Naive thymus-derived CD4-positive, alpha-beta T cell (primary cell): Measurements from ENCODE around the gene EHMT1. TPM values are rescaled to one million over a fixed set of nuclear protein-coding genes. Genes with fewer than 3 reads are reported as not detected.
A peak's percentile ranks its signal among the peaks of the same experiment; 100 is the strongest.

Experiments used
- ATAC-seq: fragments of 150-1000 bp; cut with Tn5 transposase; 2 replicates; pipeline ENCODE4 v1.10.0; 2021; ENCODE audit warnings: mild to moderate bottlenecking, moderate library complexity
- CTCF ChIA-PET: fragments of 350-600 bp; sonication (Branson Sonifier 250); formaldehyde crosslinking; loops from one replicate; lab custom pipeline; 2021; ENCODE audit warnings: antibody characterized with exemption; lab: Charles Lee
- POLR2A ChIA-PET: fragments of 350-600 bp; sonication (Branson Sonifier 250); formaldehyde crosslinking; loops from one replicate; lab custom pipeline; 2021; ENCODE audit warnings: antibody characterized with exemption, inconsistent platforms; lab: Charles Lee
- DNase-seq, 9 donors: peaks; one replicate each; pipeline versions ENCODE4 v3.0.0 to v3.0.0-alpha.2; 2020 to 2022; ENCODE audit warnings: mixed read lengths in 1 of 9
- H3K27ac ChIP-seq: one replicate; pipeline ENCODE4 v1.7.0; 2013; ENCODE audit warnings: mild to moderate bottlenecking, low read depth, low read length, moderate library complexity
- H3K27me3 ChIP-seq, 2 donors: one replicate each; pipeline ENCODE4 v1.7.0; 2013; ENCODE audit warnings: low read length in 2 of 2, mild to moderate bottlenecking in 2 of 2, moderate library complexity in 2 of 2; ENCODE audit not compliant: control insufficient read depth in 2 of 2, insufficient read depth in 2 of 2
- H3K36me3 ChIP-seq, 3 experiments: 1 replicate in 2 of 3; 2 replicates in 1 of 3; pipeline ENCODE4 v1.7.0; 2013; ENCODE audit warnings: low read length in 3 of 3, mild to moderate bottlenecking in 3 of 3, moderate library complexity in 1 of 3; ENCODE audit not compliant: insufficient read depth in 3 of 3, control insufficient read depth in 2 of 3
- H3K4me1 ChIP-seq, 2 donors: one replicate each; pipeline ENCODE4 v1.7.0; 2013; ENCODE audit warnings: low read length in 2 of 2, mild to moderate bottlenecking in 2 of 2, moderate library complexity in 1 of 2; ENCODE audit not compliant: control insufficient read depth in 2 of 2, insufficient read depth in 2 of 2
- H3K4me3 ChIP-seq: 2 replicates; pipeline ENCODE4 v1.7.0; 2013; ENCODE audit warnings: mild to moderate bottlenecking, low read length
- H3K9me3 ChIP-seq, 3 experiments: 1 replicate in 2 of 3; 2 replicates in 1 of 3; pipeline ENCODE4 v1.7.0; 2013; ENCODE audit warnings: low read length in 3 of 3; ENCODE audit not compliant: control insufficient read depth in 2 of 3
- H3K27ac Mint-ChIP-seq, 9 donors: one replicate each; pipeline ENCODE4 v1.8.0; 2020 to 2022; ENCODE audit warnings: mixed read lengths in 9 of 9, mild to moderate bottlenecking in 8 of 9, moderate library complexity in 5 of 9, inconsistent platforms in 2 of 9
- H3K27me3 Mint-ChIP-seq, 5 donors: one replicate each; pipeline ENCODE4 v1.8.0; 2021 to 2022; ENCODE audit warnings: mixed read lengths in 5 of 5, mild to moderate bottlenecking in 1 of 5
- H3K36me3 Mint-ChIP-seq, 5 donors: one replicate each; pipeline ENCODE4 v1.8.0; 2020 to 2022; ENCODE audit warnings: mixed read lengths in 5 of 5, mild to moderate bottlenecking in 3 of 5, inconsistent platforms in 1 of 5
- H3K4me1 Mint-ChIP-seq, 7 donors: one replicate each; pipeline ENCODE4 v1.8.0; 2020 to 2022; ENCODE audit warnings: mixed read lengths in 7 of 7, mild to moderate bottlenecking in 3 of 7, inconsistent platforms in 1 of 7
- H3K4me3 Mint-ChIP-seq, 10 donors: one replicate each; pipeline ENCODE4 v1.8.0; 2020 to 2022; ENCODE audit warnings: mild to moderate bottlenecking in 10 of 10, mixed read lengths in 10 of 10, moderate library complexity in 6 of 10, inconsistent platforms in 2 of 10
- H3K9me3 Mint-ChIP-seq, 11 donors: one replicate each; pipeline ENCODE4 v1.8.0; 2020 to 2022; ENCODE audit warnings: mixed read lengths in 11 of 11, mild to moderate bottlenecking in 4 of 11, inconsistent platforms in 1 of 11, moderate library complexity in 1 of 11
- intact Hi-C, 2 donors: fragments of 100-400 bp; cut with micrococcal nuclease; formaldehyde crosslinking; loops; one replicate each; pipeline ENCODE4 v1.15.1; 2023
- polyA plus RNA-seq, 2 donors: library from polyadenylated mRNA; unstranded; fragments of 300-500 nt; fragmentation: Illumina TruSeq; gene quantifications; one replicate each; pipeline ENCODE4 v1.2.3, GENCODE V29; 2021
- total RNA-seq, 6 experiments: library from RNA in 5 of 6; stranded (reverse) in 5 of 6; gene quantifications; 1 replicate in 5 of 6; 2 replicates in 1 of 6; pipeline ENCODE4 v1.2.3 and lab custom pipeline; 2021 to 2026

Gene EHMT1
- total and polyA plus RNA-seq, 7 experiments from 2014 or later: 24.7 to 132 (median 112) TPM

GRCh38 chr9:137643921-137644320 is 25.1 kb downstream of the EHMT1 start:
- peak overlapping the region in 1 of 9 donors; percentile 54 for H3K27ac Mint-ChIP-seq
- no peaks in the 10 kb centered on the region for H3K9me3 Mint-ChIP-seq
- ChIA-PET CTCF (interaction anchor here (0.9 kb wide), 1 partner anchor 28 kb away, joined by 3 read pairs; no protein-coding TSS in a partner anchor), POLR2A (no interaction called here)
- Histone ChIP-seq H3K4me1 (peaks cover 6 to 25% of the 10 kb centered on the region in 2 donors), H3K27me3 (no peaks in the 10 kb centered on the region), H3K9me3 (no peaks in the 10 kb centered on the region), H3K27ac (no peak overlapping the region), H3K4me3 (no peak overlapping the region), H3K36me3 (peaks cover 0 to 22% (median 0%) of the 10 kb centered on the region in 3 experiments)
- peak overlapping the region in 1 of 10 donors; percentile 11 for H3K4me3 Mint-ChIP-seq
- ATAC-seq (no peak), DNase-seq (no peak)
- intact Hi-C loops: no loop called here
- H3K36me3 Mint-ChIP-seq: peaks cover 18 to 31% (median 21%) of the 10 kb centered on the region in 5 donors
- peaks cover 54 to 78% (median 63%) of the 10 kb centered on the region in 7 donors for H3K4me1 Mint-ChIP-seq
- H3K27me3 Mint-ChIP-seq: no peaks in the 10 kb centered on the region

GRCh38 chr9:137645211-137645610 is 26.4 kb downstream of the EHMT1 start:
- Histone ChIP-seq H3K4me3 (no peak overlapping the region), H3K36me3 (peaks cover 0 to 22% (median 0%) of the 10 kb centered on the region in 3 experiments), H3K27ac (no peak overlapping the region), H3K9me3 (no peaks in the 10 kb centered on the region), H3K4me1 (peaks cover 3 to 15% of the 10 kb centered on the region in 2 donors), H3K27me3 (no peaks in the 10 kb centered on the region)
- Mint-ChIP-seq H3K27me3 (no peaks in the 10 kb centered on the region), H3K4me1 (peaks cover 49 to 72% (median 62%) of the 10 kb centered on the region in 7 donors), H3K4me3 (no peak overlapping the region), H3K9me3 (no peaks in the 10 kb centered on the region), H3K27ac (peak overlapping the region in 3 of 9 donors; percentile 21 to 48 (median 29)), H3K36me3 (peaks cover 21 to 32% (median 24%) of the 10 kb centered on the region in 5 donors)
- no peak for ATAC-seq
- intact Hi-C loops: no loop called here
- no peak for DNase-seq
- ChIA-PET POLR2A (no interaction called here), CTCF (no interaction called here)

GRCh38 chr9:137646341-137646740 is 27.5 kb downstream of the EHMT1 start:
- ChIA-PET POLR2A (interaction anchor here (0.5 kb wide), 1 partner anchor 79 kb away, joined by 3 read pairs; no protein-coding TSS in a partner anchor), CTCF (interaction anchor here (0.6 kb wide), 1 partner anchor 110 kb away, joined by 3 read pairs; no protein-coding TSS in a partner anchor)
- H3K27me3 Mint-ChIP-seq: no peaks in the 10 kb centered on the region
- intact Hi-C loops: no loop called here
- no peaks in the 10 kb centered on the region for H3K9me3 Mint-ChIP-seq
- H3K27ac Mint-ChIP-seq: peak overlapping the region in 6 of 9 donors; percentile 4 to 83 (median 64)
- peak overlapping the region in 5 of 10 donors; percentile 17 to 70 (median 27) for H3K4me3 Mint-ChIP-seq
- Histone ChIP-seq H3K9me3 (no peaks in the 10 kb centered on the region), H3K4me1 (peaks cover 3 to 11% of the 10 kb centered on the region in 2 donors), H3K27me3 (no peaks in the 10 kb centered on the region), H3K27ac (no peak overlapping the region), H3K36me3 (peaks cover 0 to 29% (median 0%) of the 10 kb centered on the region in 3 experiments), H3K4me3 (no peak overlapping the region)
- DNase-seq: no peak
- no peak for ATAC-seq
- peaks cover 39 to 66% (median 54%) of the 10 kb centered on the region in 7 donors for H3K4me1 Mint-ChIP-seq
- peaks cover 19 to 33% (median 21%) of the 10 kb centered on the region in 5 donors for H3K36me3 Mint-ChIP-seq

- ATAC-seq (peak; percentile 70), DNase-seq (peak in 4 of 9 donors; percentile 16 to 32 (median 24))
- Mint-ChIP-seq H3K4me1 (peaks cover 35 to 59% (median 51%) of the 10 kb centered on the region in 7 donors), H3K36me3 (peaks cover 16 to 35% (median 20%) of the 10 kb centered on the region in 5 donors), H3K27me3 (no peaks in the 10 kb centered on the region), H3K9me3 (no peaks in the 10 kb centered on the region), H3K27ac (peak overlapping the region; percentile 4 to 89 (median 62)), H3K4me3 (peak overlapping the region; percentile 36 to 79 (median 68))
- H3K27ac ChIP-seq: no peak overlapping the region
- POLR2A ChIA-PET: interaction anchor here (0.5 to 1.1 kb wide), 2 partner anchors 21 to 78 kb away, joined by 3 to 7 read pairs; no protein-coding TSS in a partner anchor
- no peaks in the 10 kb centered on the region for H3K9me3 ChIP-seq
- H3K27me3 ChIP-seq: no peaks in the 10 kb centered on the region
- CTCF ChIA-PET: interaction anchor here (0.6 to 1.7 kb wide), 4 partner anchors 21 to 111 kb away, joined by 3 to 5 read pairs (median 4); no protein-coding TSS in a partner anchor
- H3K36me3 ChIP-seq: peaks cover 0 to 26% (median 0%) of the 10 kb centered on the region in 3 experiments
- intact Hi-C loops: no loop called here
- H3K4me3 ChIP-seq: no peak overlapping the region
- H3K4me1 ChIP-seq: peaks cover 3 to 11% of the 10 kb centered on the region in 2 donors
Measured at GRCh38 chr9:137647096-137647714, 28.4 kb downstream of the EHMT1 start.

GRCh38 chr9:137648396-137648795 is 29.6 kb downstream of the EHMT1 start:
- Mint-ChIP-seq H3K27me3 (no peaks in the 10 kb centered on the region), H3K9me3 (no peaks in the 10 kb centered on the region), H3K4me3 (peak overlapping the region in 1 of 10 donors; percentile 7), H3K27ac (peak overlapping the region in 2 of 9 donors; percentile 16 to 49), H3K36me3 (peaks cover 15 to 33% (median 20%) of the 10 kb centered on the region in 5 donors), H3K4me1 (peaks cover 30 to 54% (median 48%) of the 10 kb centered on the region in 7 donors)
- intact Hi-C loops: no loop called here
- Histone ChIP-seq H3K4me3 (no peak overlapping the region), H3K36me3 (peaks cover 0 to 24% (median 0%) of the 10 kb centered on the region in 3 experiments), H3K27ac (no peak overlapping the region), H3K27me3 (no peaks in the 10 kb centered on the region), H3K4me1 (peaks cover 3 to 11% of the 10 kb centered on the region in 2 donors), H3K9me3 (no peaks in the 10 kb centered on the region)
- ChIA-PET POLR2A (no interaction called here), CTCF (interaction anchor here (1.7 kb wide), 1 partner anchor 28 kb away, joined by 5 read pairs; no protein-coding TSS in a partner anchor)
- DNase-seq: no peak
- no peak for ATAC-seq

GRCh38 chr9:137649553-137649952 is 30.7 kb downstream of the EHMT1 start:
- ChIA-PET POLR2A (no interaction called here), CTCF (no interaction called here)
- Mint-ChIP-seq H3K4me3 (no peak overlapping the region), H3K4me1 (peaks cover 30 to 50% (median 45%) of the 10 kb centered on the region in 7 donors), H3K27ac (peak overlapping the region in 1 of 9 donors; percentile 63), H3K9me3 (no peaks in the 10 kb centered on the region), H3K27me3 (no peaks in the 10 kb centered on the region), H3K36me3 (peaks cover 13 to 34% (median 15%) of the 10 kb centered on the region in 5 donors)
- DNase-seq (no peak), ATAC-seq (no peak)
- intact Hi-C loops: no loop called here
- Histone ChIP-seq H3K27me3 (no peaks in the 10 kb centered on the region), H3K27ac (no peak overlapping the region), H3K4me3 (no peak overlapping the region), H3K9me3 (no peaks in the 10 kb centered on the region), H3K36me3 (peaks cover 0 to 27% (median 0%) of the 10 kb centered on the region in 3 experiments), H3K4me1 (peaks cover 3 to 11% of the 10 kb centered on the region in 2 donors)
